HS-5 (cell line): ENCODE measurements around the gene PET100.

Experiments used
- DNase-seq: peaks from one replicate; pipeline ENCODE4 v3.0.0-alpha.2; 2012; ENCODE audit warnings: low read depth

The PET100 gene

GRCh38 chr19:7679771-7680605 is 50.4 kb downstream of the PET100 start:
- DNase-seq = no peak

- no peak for DNase-seq
Observed at GRCh38 chr19:7680606-7681339, 51.2 kb downstream of the PET100 start, which contains the start of gene TRAPPC5. Gene TRAPPC5 (plus strand): TSS chr19:7680833. CDS start chr19:7682254, 1,421 bp downstream.
